Measurements from ENCODE around the gene XYLT1.

XYLT1 gene

GRCh38 chr16:17371299-17371698, 99.5 kb downstream of the XYLT1 start:
- DNase-seq (ENCODE audit: low read depth): no peak

GRCh38 chr16:17370731-17371285, 100.0 kb downstream of the XYLT1 start:
- DNase-seq (ENCODE audit: low read depth): no peak

- no peak for DNase-seq (ENCODE audit: low read depth)
Measured at GRCh38 chr16:17370223-17370707, 100.5 kb downstream of the XYLT1 start.

- DNase-seq (ENCODE audit: low read depth): no peak
Measured at GRCh38 chr16:17369421-17370222, 101.1 kb downstream of the XYLT1 start.

GRCh38 chr16:17368951-17369350, 101.8 kb downstream of the XYLT1 start:
- no peak for DNase-seq (ENCODE audit: low read depth)

GRCh38 chr16:17368446-17368845, 102.3 kb downstream of the XYLT1 start:
- no peak for DNase-seq (ENCODE audit: low read depth)

- no peak for DNase-seq (ENCODE audit: low read depth)
Measured at GRCh38 chr16:17367923-17368322, 102.8 kb downstream of the XYLT1 start.

- DNase-seq (ENCODE audit: low read depth): no peak
Measured at GRCh38 chr16:17367036-17367435, 103.7 kb downstream of the XYLT1 start.

GRCh38 chr16:17366299-17366961, 104.3 kb downstream of the XYLT1 start:
- no peak for DNase-seq (ENCODE audit: low read depth)

GRCh38 chr16:17365591-17366298, 105.0 kb downstream of the XYLT1 start:
- DNase-seq (ENCODE audit: low read depth): no peak

- DNase-seq (ENCODE audit: low read depth): no peak
Measured at GRCh38 chr16:17365211-17365541, 105.6 kb downstream of the XYLT1 start.

- peak; percentile 80 for DNase-seq (ENCODE audit: low read depth)
Measured at GRCh38 chr16:17364319-17365210, 106.2 kb downstream of the XYLT1 start.

GRCh38 chr16:17362946-17363345, 107.8 kb downstream of the XYLT1 start:
- DNase-seq (ENCODE audit: low read depth): no peak

- DNase-seq (ENCODE audit: low read depth): no peak
Measured at GRCh38 chr16:17362183-17362582, 108.6 kb downstream of the XYLT1 start.

GRCh38 chr16:17360693-17361122, 110.1 kb downstream of the XYLT1 start:
- no peak for DNase-seq (ENCODE audit: low read depth)

GRCh38 chr16:17359788-17360390, 110.9 kb downstream of the XYLT1 start:
- DNase-seq (ENCODE audit: low read depth): no peak

- DNase-seq (ENCODE audit: low read depth): peak; percentile 44
Measured at GRCh38 chr16:17358846-17359245, 111.9 kb downstream of the XYLT1 start.

GRCh38 chr16:17358355-17358754, 112.4 kb downstream of the XYLT1 start:
- no peak for DNase-seq (ENCODE audit: low read depth)

- DNase-seq (ENCODE audit: low read depth): no peak
Measured at GRCh38 chr16:17357307-17358062, 113.3 kb downstream of the XYLT1 start.

- no peak for DNase-seq (ENCODE audit: low read depth)
Measured at GRCh38 chr16:17356243-17356933, 114.4 kb downstream of the XYLT1 start.

All from stromal cell of bone marrow (primary cell).